GM18498 (cell line): ENCODE measurements around the gene PARD3.

Experiments
- ATAC-seq: cut with Tn5 transposase; IDR thresholded peaks from one replicate; pipeline ENCODE4 v1.9.1; 2021; ENCODE audit warnings: mild to moderate bottlenecking, moderate library complexity; ENCODE audit not compliant: unreplicated experiment

The PARD3 gene

GRCh38 chr10:34593374-34593890 lies 221.7 kb downstream of the PARD3 start:
- no peak for ATAC-seq

GRCh38 chr10:34590793-34591192 lies 224.3 kb downstream of the PARD3 start:
- no peak for ATAC-seq

GRCh38 chr10:34589275-34589674 lies 225.8 kb downstream of the PARD3 start:
- ATAC-seq, result no peak

GRCh38 chr10:34587680-34588019 lies 227.4 kb downstream of the PARD3 start:
- no peak for ATAC-seq

- no peak for ATAC-seq
These were observed 228.0 kb downstream of the PARD3 start for GRCh38 chr10:34587002-34587679.

GRCh38 chr10:34585422-34586112 lies 229.5 kb downstream of the PARD3 start:
- ATAC-seq, result no peak

- ATAC-seq, result no peak
These were observed 230.9 kb downstream of the PARD3 start for GRCh38 chr10:34584164-34584563.

- no peak for ATAC-seq
These were observed 233.1 kb downstream of the PARD3 start for GRCh38 chr10:34581801-34582532.

GRCh38 chr10:34580643-34581042 lies 234.5 kb downstream of the PARD3 start:
- ATAC-seq, result no peak

- ATAC-seq, result no peak
These were observed 234.9 kb downstream of the PARD3 start for GRCh38 chr10:34580214-34580613.

- ATAC-seq, result no peak
These were observed 236.6 kb downstream of the PARD3 start for GRCh38 chr10:34578468-34578867.

- ATAC-seq, result no peak
These were observed 238.3 kb downstream of the PARD3 start for GRCh38 chr10:34576797-34577196.

GRCh38 chr10:34575882-34576281 lies 239.2 kb downstream of the PARD3 start:
- no peak for ATAC-seq

- ATAC-seq, result no peak
These were observed 240.7 kb downstream of the PARD3 start for GRCh38 chr10:34574353-34574934.

- ATAC-seq, result no peak
These were observed 244.2 kb downstream of the PARD3 start for GRCh38 chr10:34570887-34571286.

GRCh38 chr10:34567659-34568253 lies 247.3 kb downstream of the PARD3 start:
- ATAC-seq, result no peak

- no peak for ATAC-seq
These were observed 249.2 kb downstream of the PARD3 start for GRCh38 chr10:34565934-34566333.

- no peak for ATAC-seq
These were observed 257.0 kb downstream of the PARD3 start for GRCh38 chr10:34558093-34558583.

- ATAC-seq, result no peak
These were observed 257.9 kb downstream of the PARD3 start for GRCh38 chr10:34557173-34557572.

GRCh38 chr10:34555653-34556052 lies 259.4 kb downstream of the PARD3 start:
- no peak for ATAC-seq

GRCh38 chr10:34553747-34554146 lies 261.3 kb downstream of the PARD3 start:
- no peak for ATAC-seq
